ENCODE results near the gene MCUB. TPM values are rescaled to one million over a fixed set of nuclear protein-coding genes. Genes with fewer than 3 reads are reported as not detected.
A peak's percentile ranks its signal among the peaks of the same experiment; 100 is the strongest.

The MCUB gene
- total RNA-seq, 3 donors from 2014 or later (not counting 1 experiment from before 2014, with no cell fraction given) = 25.1 to 35.8 (median 31.1) TPM

GRCh38 chr4:109631532-109632108 is 71.6 kb downstream of the MCUB start:
- no peak overlapping the region for H3K4me3 ChIP-seq (ENCODE audit: low read length)
- Mint-ChIP-seq H3K4me3 (no peak overlapping the region), H3K27me3 (ENCODE audit: low read depth in 2 of 2) (no peaks in the 10 kb centered on the region), H3K27ac (peak overlapping the region; percentile 15 to 44), H3K9me3 (no peaks in the 10 kb centered on the region), H3K36me3 (no peaks in the 10 kb centered on the region), H3K4me1 (peaks cover 22 to 25% of the 10 kb centered on the region in 2 donors)
- ATAC-seq = peak in 2 of 3 donors; percentile 24 to 32
- no peak for DNase-seq
- no peaks in the 10 kb centered on the region for H3K9me3 ChIP-seq (ENCODE audit: control insufficient read depth, insufficient read depth, low read length)
- 47% methylated on average over 4 of the region's 5 CpGs for WGBS (ENCODE audit: insufficient coverage)
- intact Hi-C loops (cut with micrococcal nuclease) = no loop called here
- H3K27me3 ChIP-seq (ENCODE audit: control insufficient read depth, insufficient read depth, low read length) = no peaks in the 10 kb centered on the region
- peaks cover 6% of the 10 kb centered on the region for H3K4me1 ChIP-seq (ENCODE audit: control insufficient read depth, insufficient read depth, low read length)
- no peak overlapping the region for H3K27ac ChIP-seq (ENCODE audit: low read length)
- TF ChIP-seq CTCF (IDR thresholded peaks at IDR 0.05) = no peak
- no peaks in the 10 kb centered on the region for H3K36me3 ChIP-seq (ENCODE audit: control insufficient read depth, insufficient read depth, low read length)

- peaks cover 12 to 24% of the 10 kb centered on the region in 2 donors for H3K4me1 Mint-ChIP-seq
- 60% methylated on average over 1 of the region's 2 CpGs for WGBS (ENCODE audit: insufficient coverage)
- intact Hi-C loops (cut with micrococcal nuclease) = no loop called here
- no peak overlapping the region for H3K4me3 Mint-ChIP-seq
- H3K9me3 ChIP-seq (ENCODE audit: control insufficient read depth, insufficient read depth, low read length) = no peaks in the 10 kb centered on the region
- H3K4me1 ChIP-seq (ENCODE audit: control insufficient read depth, insufficient read depth, low read length) = no peaks in the 10 kb centered on the region
- H3K27ac Mint-ChIP-seq = peak overlapping the region in 1 of 2 donors; percentile 0
- no peaks in the 10 kb centered on the region for H3K27me3 Mint-ChIP-seq (ENCODE audit: low read depth in 2 of 2)
- H3K27me3 ChIP-seq (ENCODE audit: control insufficient read depth, insufficient read depth, low read length) = no peaks in the 10 kb centered on the region
- H3K4me3 ChIP-seq (ENCODE audit: low read length) = no peak overlapping the region
- DNase-seq (no peak), ATAC-seq (no peak)
- no peak for TF ChIP-seq CTCF (IDR thresholded peaks at IDR 0.05)
- peaks cover 0 to 2% of the 10 kb centered on the region in 2 donors for H3K9me3 Mint-ChIP-seq
- H3K36me3 ChIP-seq (ENCODE audit: control insufficient read depth, insufficient read depth, low read length) = no peaks in the 10 kb centered on the region
- no peaks in the 10 kb centered on the region for H3K36me3 Mint-ChIP-seq
- no peak overlapping the region for H3K27ac ChIP-seq (ENCODE audit: low read length)
Observed at GRCh38 chr4:109640644-109641043, 80.6 kb downstream of the MCUB start.

- ATAC-seq = no peak
- Histone ChIP-seq H3K27me3 (ENCODE audit: control insufficient read depth, insufficient read depth, low read length) (no peaks in the 10 kb centered on the region), H3K27ac (ENCODE audit: low read length) (no peak overlapping the region), H3K36me3 (ENCODE audit: control insufficient read depth, insufficient read depth, low read length) (no peaks in the 10 kb centered on the region), H3K9me3 (ENCODE audit: control insufficient read depth, insufficient read depth, low read length) (no peaks in the 10 kb centered on the region), H3K4me3 (ENCODE audit: low read length) (no peak overlapping the region), H3K4me1 (ENCODE audit: control insufficient read depth, insufficient read depth, low read length) (peaks cover 4% of the 10 kb centered on the region)
- H3K27ac Mint-ChIP-seq = no peak overlapping the region
- no peaks in the 10 kb centered on the region for H3K27me3 Mint-ChIP-seq (ENCODE audit: low read depth in 2 of 2)
- DNase-seq = peak in 1 of 2 donors; percentile 18
- no peak overlapping the region for H3K4me3 Mint-ChIP-seq
- WGBS (ENCODE audit: insufficient coverage) = 96% methylated on average over 7 of the region's 7 CpGs
- TF ChIP-seq CTCF (IDR thresholded peaks at IDR 0.05) = no peak
- intact Hi-C loops (cut with micrococcal nuclease) = no loop called here
- H3K4me1 Mint-ChIP-seq = peaks cover 21 to 32% of the 10 kb centered on the region in 2 donors
- H3K9me3 Mint-ChIP-seq = peaks cover 3 to 4% of the 10 kb centered on the region in 2 donors
- peaks cover 6% of the 10 kb centered on the region for H3K36me3 Mint-ChIP-seq
Observed at GRCh38 chr4:109645874-109646710, 86.0 kb downstream of the MCUB start.

All from natural killer cell (primary cell).